B cell (primary cell): Measurements from ENCODE around the gene TOR2A. TPM values are rescaled to one million over a fixed set of nuclear protein-coding genes. Genes with fewer than 3 reads are reported as not detected.

Source experiments
- ATAC-seq: fragments of 200-7000 bp; cut with Tn5 transposase; one replicate; pipeline ENCODE4 v1.10.0; 2021; ENCODE audit warnings: low read depth, mild to moderate bottlenecking, moderate number of reproducible peaks, moderate library complexity
- CTCF ChIA-PET: fragments of 350-600 bp; sonication (Branson Sonifier 250); formaldehyde crosslinking; loops from one replicate; lab custom pipeline; 2021; ENCODE audit warnings: antibody characterized with exemption, inconsistent platforms; lab: Charles Lee
- POLR2A ChIA-PET: fragments of 350-600 bp; sonication (Branson Sonifier 250); formaldehyde crosslinking; loops from one replicate; lab custom pipeline; 2021; ENCODE audit warnings: antibody characterized with exemption; lab: Charles Lee
- DNase-seq: peaks from one replicate; pipeline ENCODE4 v3.0.0; 2013
- H2AFZ ChIP-seq: 2 replicates; pipeline ENCODE4 v1.6.1; 2012; ENCODE audit warnings: mild to moderate bottlenecking, low read depth, low read length; ENCODE audit not compliant: insufficient read depth, poor library complexity, severe bottlenecking
- H3K27ac ChIP-seq, 2 donors: 1 replicate in 1 of 2; 2 replicates in 1 of 2; pipeline ENCODE4 v1.5.1; 2012 to 2013; ENCODE audit warnings: low read length in 2 of 2, mild to moderate bottlenecking in 2 of 2, moderate library complexity in 1 of 2
- H3K27me3 ChIP-seq, 4 experiments: fragments of 200-600 bp in 1 of 4; sonication (generic) in 1 of 4; replicated peaks in 1 of 4; 1 replicate in 2 of 4; 2 replicates in 2 of 4; pipeline versions ENCODE4 v1.6.1 to v1.7.0; 2013 to 2016; ENCODE audit warnings: low read length in 3 of 4, mild to moderate bottlenecking in 2 of 4, mixed read lengths in 1 of 4, moderate library complexity in 1 of 4; ENCODE audit not compliant: insufficient read depth in 4 of 4, control insufficient read depth in 3 of 4; ENCODE audit errors: control extremely low read depth in 1 of 4
- H3K36me3 ChIP-seq, 2 experiments: replicated peaks in 1 of 2; 1 replicate in 1 of 2; 2 replicates in 1 of 2; pipeline versions ENCODE4 v1.6.1 to v1.7.1; 2013; ENCODE audit warnings: low read length in 1 of 2; ENCODE audit not compliant: insufficient read depth in 2 of 2, control insufficient read depth in 1 of 2; ENCODE audit errors: control extremely low read depth in 1 of 2, extremely low read depth in 1 of 2
- H3K4me1 ChIP-seq, 2 donors: fragments of 200-600 bp in 1 of 2; sonication (generic) in 1 of 2; 1 replicate in 1 of 2; 2 replicates in 1 of 2; pipeline versions ENCODE4 v1.5.1 to v1.6.1; 2013 to 2017; ENCODE audit warnings: low read length in 2 of 2; ENCODE audit not compliant: control insufficient read depth in 2 of 2, insufficient read depth in 2 of 2
- H3K4me2 ChIP-seq: replicated peaks from 2 replicates; pipeline ENCODE3; 2012; ENCODE audit warnings: mild to moderate bottlenecking, low read depth, low read length; ENCODE audit not compliant: poor library complexity, severe bottlenecking
- H3K4me3 ChIP-seq, 5 experiments: fragments of 200-600 bp in 1 of 5; sonication (generic) in 1 of 5; 1 replicate in 3 of 5; 2 replicates in 2 of 5; pipeline versions ENCODE4 v1.5.1 to v1.7.0; 2011 to 2016; ENCODE audit warnings: low read length in 4 of 5, mild to moderate bottlenecking in 4 of 5, low read depth in 2 of 5, control low read depth in 1 of 5, moderate library complexity in 1 of 5; ENCODE audit not compliant: insufficient read depth in 1 of 5; ENCODE audit errors: control extremely low read depth in 1 of 5, extremely low read depth in 1 of 5
- H3K79me2 ChIP-seq: fragments of 200-600 bp; sonication (generic); one replicate; pipeline ENCODE4 v1.6.0; 2016; ENCODE audit warnings: low read length; ENCODE audit not compliant: control insufficient read depth, insufficient read depth
- H3K9ac ChIP-seq: fragments of 200-600 bp; sonication (generic); 2 replicates; pipeline ENCODE4 v1.6.1; 2017; ENCODE audit warnings: mild to moderate bottlenecking, low read length, moderate library complexity
- H3K9me3 ChIP-seq, 3 donors: one replicate each; pipeline versions ENCODE4 v1.6.1 to v1.7.1; 2013; ENCODE audit warnings: low read length in 2 of 3; ENCODE audit not compliant: control insufficient read depth in 2 of 3, insufficient read depth in 1 of 3; ENCODE audit errors: control extremely low read depth in 1 of 3
- H4K20me1 ChIP-seq: 2 replicates; pipeline ENCODE4 v1.6.0; 2012; ENCODE audit warnings: mild to moderate bottlenecking, low read length; ENCODE audit not compliant: insufficient read depth, control insufficient read depth, poor library complexity, severe bottlenecking
- H3K27ac Mint-ChIP-seq: one replicate; pipeline ENCODE4 v1.8.0; 2021; ENCODE audit warnings: mixed read lengths
- H3K27me3 Mint-ChIP-seq: one replicate; pipeline ENCODE4 v1.8.0; 2021; ENCODE audit warnings: mixed read lengths
- H3K4me1 Mint-ChIP-seq: one replicate; pipeline ENCODE4 v1.8.0; 2021; ENCODE audit warnings: mixed read lengths
- H3K4me3 Mint-ChIP-seq: one replicate; pipeline ENCODE4 v1.8.0; 2021; ENCODE audit warnings: mixed read lengths
- H3K9me3 Mint-ChIP-seq: one replicate; pipeline ENCODE4 v1.8.0; 2022; ENCODE audit warnings: mixed read lengths; ENCODE audit not compliant: insufficient read depth
- CTCF ChIP-seq: fragments of 200-600 bp; IDR thresholded peaks from one replicate; pipeline ENCODE4 v1.8.0; 2022; ENCODE audit warnings: antibody characterized with exemption, mild to moderate bottlenecking
- EZH2 ChIP-seq: IDR thresholded peaks from 2 replicates; pipeline ENCODE4 v1.6.1; 2012; ENCODE audit warnings: borderline replicate concordance, low read depth, mild to moderate bottlenecking, moderate library complexity, low read length; ENCODE audit not compliant: insufficient read depth, poor library complexity, severe bottlenecking
- WGBS: methylation state at CpG from one replicate; pipeline ENCODE4 v1.1.5; 2013; ENCODE audit warnings: missing lambda C conversion rate; ENCODE audit not compliant: insufficient coverage; 5-methylcytosine and 5-hydroxymethylcytosine counted together
- intact Hi-C: fragments of 100-400 bp; cut with micrococcal nuclease; formaldehyde crosslinking; loops from one replicate; pipeline ENCODE4 v1.10.0; 2022
- polyA plus RNA-seq: library from polyadenylated mRNA; depleted of rRNA; stranded (reverse); fragments of >200 nt; gene quantifications from 2 replicates; pipeline ENCODE4 v1.2.3, GENCODE V29; 2012
- total RNA-seq, 2 donors: library from RNA; stranded (reverse); fragments of 120-200 nt in 1 of 2; gene quantifications; 1 replicate in 1 of 2; 2 replicates in 1 of 2; pipeline versions ENCODE4 v1.2.3 to v1.2.4, GENCODE V29; 2013 to 2022

The TOR2A gene
- total and polyA plus RNA-seq, 2 donors (not counting 1 experiment from before 2014, with no cell fraction given) = 15.8 to 26.5 TPM

- no peak for ATAC-seq
- Histone ChIP-seq H2AFZ (no peak overlapping the region), H3K4me3 (no peak overlapping the region), H3K27ac (no peak overlapping the region), H4K20me1 (no peaks in the 10 kb centered on the region), H3K79me2 (peaks cover 3% of the 10 kb centered on the region), H3K9ac (no peak overlapping the region), H3K4me1 (peaks cover 6% of the 10 kb centered on the region in 2 donors), H3K4me2 (no peak overlapping the region), H3K27me3 (no peaks in the 10 kb centered on the region), H3K36me3 (no peaks in the 10 kb centered on the region), H3K9me3 (no peaks in the 10 kb centered on the region)
- Mint-ChIP-seq H3K4me1 (peaks cover 14% of the 10 kb centered on the region), H3K27ac (no peak overlapping the region), H3K4me3 (no peak overlapping the region), H3K9me3 (no peaks in the 10 kb centered on the region), H3K27me3 (no peaks in the 10 kb centered on the region)
- TF ChIP-seq EZH2 (no peak), CTCF (no peak)
- POLR2A ChIA-PET = no interaction called here
- intact Hi-C loops = no loop called here
- CTCF ChIA-PET = no interaction called here
- WGBS = 78% methylated on average over 12 of the region's 12 CpGs
- DNase-seq = no peak
Observed at GRCh38 chr9:127720031-127720864, 14.8 kb downstream of the TOR2A start.

- H3K27me3 ChIP-seq = no peaks in the 10 kb centered on the region
- Mint-ChIP-seq H3K4me1 (peaks cover 22% of the 10 kb centered on the region), H3K9me3 (no peaks in the 10 kb centered on the region), H3K27me3 (no peaks in the 10 kb centered on the region), H3K4me3 (no peak overlapping the region), H3K27ac (no peak overlapping the region)
- H3K4me1 ChIP-seq = peaks cover 9 to 10% of the 10 kb centered on the region in 2 donors
- ChIA-PET POLR2A (no interaction called here), CTCF (interaction anchor here (2.9 kb wide), 1 partner anchor 17 kb away, joined by 26 read pairs; the partner anchor contains the start of gene TOR2A)
- TF ChIP-seq EZH2 (no peak), CTCF (no peak)
- H3K27ac ChIP-seq = no peak overlapping the region
- intact Hi-C loops = loop anchor here (2.0 to 5.0 kb wide), 6 partner anchors 105 to 1165 kb away; partner anchors contain the start of genes KYAT1, LRRC8A, LRSAM1 and RPL12
- H3K9ac ChIP-seq = no peak overlapping the region
- peaks cover 3% of the 10 kb centered on the region for H3K79me2 ChIP-seq
- 100% methylated on average over 2 of the region's 5 CpGs for WGBS
- H3K4me3 ChIP-seq = no peak overlapping the region
- H3K36me3 ChIP-seq = no peaks in the 10 kb centered on the region
- DNase-seq (no peak), ATAC-seq (no peak)
- no peaks in the 10 kb centered on the region for H3K9me3 ChIP-seq
- no peaks in the 10 kb centered on the region for H4K20me1 ChIP-seq
- H2AFZ ChIP-seq = no peak overlapping the region
- H3K4me2 ChIP-seq = no peak overlapping the region
Observed at GRCh38 chr9:127717766-127718165, 17.3 kb downstream of the TOR2A start.
